GM19455 (cell line): ENCODE measurements around the gene FRYL.

Experiments used
- ATAC-seq: cut with Tn5 transposase; IDR thresholded peaks from one replicate; pipeline ENCODE4 v1.9.1; 2021; ENCODE audit not compliant: unreplicated experiment

FRYL gene

DNA sequence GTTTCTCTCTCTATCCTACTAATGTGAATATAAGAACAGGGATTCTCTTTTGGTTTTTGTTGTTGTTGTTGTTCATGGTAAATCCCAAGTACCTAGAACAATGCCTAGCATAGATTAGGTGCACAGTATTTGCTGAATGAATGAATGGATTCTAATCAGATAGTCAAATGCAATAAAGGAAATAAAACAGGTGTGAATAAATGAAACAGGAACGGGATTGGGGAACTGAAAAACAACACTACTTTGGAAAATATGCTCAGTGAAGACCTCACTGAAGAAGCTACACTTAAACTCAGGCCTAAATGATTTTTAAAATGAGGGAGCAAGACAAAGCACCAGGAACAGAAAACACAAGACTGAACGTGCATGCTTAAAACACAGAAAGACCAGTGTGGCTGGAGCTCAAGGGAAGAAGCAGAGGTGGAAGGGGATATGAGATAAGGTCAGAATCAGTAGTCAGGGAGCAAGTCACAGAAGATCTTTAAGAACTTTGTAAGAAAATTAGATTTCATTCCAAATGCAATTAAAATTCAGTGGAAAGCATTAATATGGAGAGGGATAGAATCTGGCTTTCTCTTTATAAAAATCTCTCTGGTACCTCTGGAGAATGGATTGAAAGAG is 145.3 kb downstream of the FRYL start:
- no peak for ATAC-seq

GRCh38 chr4:48633657-48634056 is 146.4 kb downstream of the FRYL start:
- ATAC-seq, result no peak

DNA sequence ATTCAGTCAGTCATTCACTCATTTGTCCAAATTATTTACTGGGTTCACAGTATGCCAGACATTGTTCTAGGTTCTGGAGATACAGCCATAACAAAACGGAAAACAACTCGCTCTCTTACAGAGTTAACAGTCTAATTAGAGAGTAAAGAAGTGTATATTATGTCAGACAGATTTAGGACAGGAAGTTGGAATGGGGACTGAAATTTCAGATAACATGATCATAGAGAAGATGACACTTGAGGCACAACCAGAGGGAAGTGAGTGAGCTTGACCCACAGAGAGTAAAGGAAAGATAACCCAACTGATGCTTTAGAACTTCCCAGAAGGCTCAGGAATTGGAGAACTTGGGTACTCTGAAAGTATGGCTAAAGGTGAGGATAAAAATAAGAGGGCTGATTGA is 150.6 kb downstream of the FRYL start:
- no peak for ATAC-seq

DNA sequence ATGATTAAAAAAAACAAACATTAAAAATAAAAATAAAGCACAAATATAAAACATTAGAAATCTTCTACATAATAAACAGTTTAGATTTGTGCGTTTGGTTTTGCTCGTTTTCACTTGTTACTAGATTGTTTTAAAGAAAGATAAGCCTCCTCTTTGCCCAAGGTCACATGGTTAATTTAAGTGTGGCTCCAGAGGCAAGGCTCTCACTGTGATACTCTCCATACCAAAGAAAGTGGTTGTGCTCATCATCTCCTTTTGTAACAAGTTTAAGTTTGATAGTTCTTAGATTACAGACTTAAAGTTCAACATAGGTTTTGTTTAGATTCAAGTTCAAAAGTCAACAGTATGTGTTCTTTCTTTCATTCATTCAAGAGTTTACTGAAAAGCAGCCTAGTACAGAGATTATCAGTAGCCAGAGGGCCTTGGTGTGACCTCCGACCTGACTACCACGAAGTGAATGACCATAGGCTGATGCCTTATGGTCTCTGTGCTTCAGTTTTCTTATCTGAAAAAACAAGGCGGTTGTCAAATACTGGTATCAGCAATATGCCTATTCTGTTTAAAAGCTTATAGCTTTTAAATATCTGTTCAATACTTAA is 156.8 kb downstream of the FRYL start:
- no peak for ATAC-seq

DNA sequence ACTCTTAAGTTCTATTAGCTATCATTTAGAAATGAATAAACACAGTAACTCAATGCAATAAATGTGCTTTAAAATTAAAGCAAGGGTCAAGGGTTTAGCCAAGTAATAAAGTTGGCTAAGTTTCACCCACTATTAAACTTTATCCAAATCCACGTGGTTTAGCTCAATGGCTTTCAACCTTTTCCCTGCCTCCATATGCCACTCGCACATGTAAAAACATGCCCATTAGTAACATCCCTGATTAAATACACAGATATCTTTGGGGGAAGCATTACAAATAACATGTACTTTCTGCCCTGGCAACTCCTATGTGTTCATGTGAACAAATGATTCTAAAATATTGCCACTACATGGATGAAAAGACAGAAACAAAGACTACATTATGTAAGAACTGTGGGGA is 159.2 kb downstream of the FRYL start:
- no peak for ATAC-seq

DNA sequence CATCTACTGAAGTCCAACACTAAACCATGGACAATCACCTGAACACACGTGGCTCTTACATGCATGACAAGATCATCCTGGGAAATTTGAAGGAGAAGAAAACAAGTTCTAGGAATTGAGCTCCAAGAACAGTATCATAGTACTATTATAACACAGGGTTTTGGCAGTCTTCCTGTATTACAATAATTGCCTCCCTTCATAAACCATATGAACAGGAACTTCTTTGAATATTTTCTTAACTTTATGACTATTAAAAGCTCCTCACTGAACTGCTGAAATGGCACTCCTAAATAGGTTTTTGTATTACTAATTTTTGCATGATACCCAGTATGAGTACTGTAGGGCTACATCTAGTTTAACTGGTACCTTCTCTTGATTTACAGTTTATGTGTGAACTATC is 160.0 kb downstream of the FRYL start:
- no peak for ATAC-seq

GRCh38 chr4:48604527-48604926 is 175.6 kb downstream of the FRYL start:
- ATAC-seq, result no peak

DNA sequence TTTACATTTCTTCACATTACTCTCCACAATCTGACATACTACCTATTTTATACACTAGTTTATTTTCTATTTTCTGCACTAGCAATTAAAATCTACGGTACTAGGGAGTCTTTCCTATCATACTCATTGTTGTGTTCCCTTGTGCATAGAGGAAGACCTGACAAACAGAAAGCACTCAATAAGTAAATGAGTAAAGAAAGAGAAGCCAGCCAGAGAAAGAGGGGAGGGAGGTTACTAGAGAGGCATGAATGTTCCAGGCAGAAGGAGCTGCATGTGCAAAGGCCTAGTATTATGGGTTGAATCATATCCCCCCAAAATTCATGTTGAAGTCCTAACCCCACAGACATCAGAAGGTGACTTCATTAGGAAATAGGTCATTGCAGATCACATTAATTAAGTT is 176.0 kb downstream of the FRYL start:
- ATAC-seq, result no peak

DNA sequence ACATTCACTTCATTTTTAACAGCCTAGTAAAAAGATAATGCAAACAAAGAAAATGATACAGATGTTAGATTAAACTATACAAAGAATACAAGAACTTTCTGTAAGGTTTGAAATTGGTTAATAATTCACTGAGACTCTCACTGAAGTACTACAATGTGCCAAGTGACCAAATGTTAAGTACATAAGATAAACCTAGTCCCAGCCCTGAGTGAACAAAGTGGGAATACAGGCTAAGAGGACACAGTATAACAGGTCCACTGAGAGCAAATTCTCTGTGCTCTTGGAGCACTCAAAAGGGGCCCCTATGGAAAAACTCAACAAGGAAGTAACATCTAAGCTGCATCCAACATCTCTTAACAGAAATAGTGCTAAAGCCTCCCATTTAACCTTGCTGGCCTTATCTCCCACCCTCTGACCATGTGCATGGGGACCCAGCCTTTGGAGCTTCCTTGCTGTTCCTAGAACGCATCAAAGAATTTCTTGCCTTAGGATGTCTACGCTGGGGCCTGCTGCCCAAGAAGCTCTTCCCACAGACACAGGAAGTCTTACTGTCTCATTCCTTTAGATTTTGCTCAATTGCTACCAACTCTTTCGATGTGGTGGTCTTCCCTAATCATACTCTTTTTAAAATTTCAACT is 176.6 kb downstream of the FRYL start:
- ATAC-seq, result no peak

- no peak for ATAC-seq
Observed at GRCh38 chr4:48602763-48603162, 177.3 kb downstream of the FRYL start.

DNA sequence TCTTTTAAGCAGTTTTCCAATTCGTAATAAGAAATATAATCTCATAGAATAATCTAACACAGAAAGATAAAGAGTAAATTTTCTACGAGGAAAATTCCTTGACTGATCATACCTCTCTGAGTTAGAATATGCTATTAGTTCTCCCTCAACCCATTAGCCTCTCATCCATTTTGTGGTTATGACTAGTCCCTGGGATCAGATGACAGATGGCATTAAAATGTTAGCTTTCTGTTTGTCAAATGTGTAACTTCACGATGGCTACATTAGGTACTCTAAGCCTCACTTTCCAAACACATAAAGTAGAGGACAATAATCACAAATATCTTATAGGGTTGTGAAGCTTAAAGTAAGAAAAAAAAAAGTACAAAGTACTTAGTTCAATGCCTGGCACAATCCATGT is 177.9 kb downstream of the FRYL start:
- no peak for ATAC-seq

GRCh38 chr4:48596336-48596735 is 183.7 kb downstream of the FRYL start:
- ATAC-seq, result no peak

GRCh38 chr4:48594180-48594579 is 185.9 kb downstream of the FRYL start:
- no peak for ATAC-seq

GRCh38 chr4:48591372-48591771 is 188.7 kb downstream of the FRYL start:
- ATAC-seq, result no peak

- no peak for ATAC-seq
Observed at GRCh38 chr4:48590884-48591283, 189.2 kb downstream of the FRYL start.

DNA sequence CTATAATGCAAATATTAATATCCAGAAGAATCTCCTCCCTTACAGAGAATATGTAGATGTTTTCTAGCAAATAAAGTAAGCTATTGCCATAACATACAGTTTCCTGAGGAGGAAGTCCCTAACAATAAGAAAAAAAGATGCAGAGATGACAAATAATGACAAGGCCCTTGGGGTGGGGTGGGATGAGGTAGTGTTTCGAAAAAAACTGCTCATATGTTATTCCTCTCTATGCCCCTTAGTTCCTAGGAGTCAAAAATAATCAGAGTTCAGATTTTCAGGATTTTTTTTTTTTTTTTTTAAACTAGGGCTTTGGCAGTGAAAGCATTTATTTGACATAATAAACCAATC is 191.0 kb downstream of the FRYL start:
- no peak for ATAC-seq

GRCh38 chr4:48588230-48589097 is 191.6 kb downstream of the FRYL start:
- no peak for ATAC-seq

GRCh38 chr4:48585401-48585800 is 194.7 kb downstream of the FRYL start:
- ATAC-seq, result no peak

- ATAC-seq, result no peak
Observed at GRCh38 chr4:48578132-48578968, 201.7 kb downstream of the FRYL start.

GRCh38 chr4:48575964-48576363 is 204.1 kb downstream of the FRYL start:
- ATAC-seq, result no peak

DNA sequence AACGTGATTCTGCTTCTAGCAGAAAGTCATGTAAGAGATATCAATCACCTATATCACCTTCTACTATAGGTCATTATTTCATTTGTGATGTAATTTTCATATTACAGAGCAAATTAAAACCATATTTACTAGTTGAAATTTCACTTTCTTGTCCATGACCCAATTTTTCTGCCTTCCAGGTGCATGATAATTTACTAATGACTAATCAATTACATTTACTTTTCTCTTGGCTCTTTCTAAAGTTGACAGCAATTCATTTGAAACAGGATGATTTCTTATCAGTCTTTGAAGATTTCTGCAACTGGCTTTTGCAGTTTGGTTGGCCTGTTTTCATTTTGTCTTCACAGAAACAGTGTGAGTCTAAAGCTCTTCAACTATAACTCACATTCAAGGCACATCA is 208.6 kb downstream of the FRYL start:
- no peak for ATAC-seq
